HG02973 (cell line): ENCODE data around the gene ARHGAP15.

ENCODE experiments used
- ATAC-seq: cut with Tn5 transposase; IDR thresholded peaks from one replicate; pipeline ENCODE4 v1.9.1; 2021; ENCODE audit warnings: moderate library complexity; ENCODE audit not compliant: unreplicated experiment

Gene ARHGAP15

GRCh38 chr2:143434445-143434844 is 305.2 kb downstream of the ARHGAP15 start:
- ATAC-seq, result no peak

DNA sequence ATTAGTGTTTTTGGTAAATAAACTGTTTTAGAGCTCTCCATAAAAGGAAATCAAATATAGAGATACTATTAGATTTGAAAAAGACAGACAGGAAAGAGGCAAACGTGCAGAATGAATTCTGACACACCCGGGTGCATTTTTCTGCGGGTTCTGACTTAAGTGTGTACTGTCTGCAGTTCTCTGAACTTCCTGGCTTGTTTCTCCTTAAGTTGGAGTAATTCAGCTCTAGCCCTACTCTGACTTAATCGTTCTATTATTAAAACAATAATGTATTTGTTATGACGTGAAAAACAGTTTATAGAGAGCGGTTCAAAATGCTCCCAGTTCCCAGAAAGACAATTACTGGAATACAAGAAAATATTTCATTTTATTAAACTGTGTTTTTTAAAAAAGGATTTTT is 305.9 kb downstream of the ARHGAP15 start:
- no peak for ATAC-seq

DNA sequence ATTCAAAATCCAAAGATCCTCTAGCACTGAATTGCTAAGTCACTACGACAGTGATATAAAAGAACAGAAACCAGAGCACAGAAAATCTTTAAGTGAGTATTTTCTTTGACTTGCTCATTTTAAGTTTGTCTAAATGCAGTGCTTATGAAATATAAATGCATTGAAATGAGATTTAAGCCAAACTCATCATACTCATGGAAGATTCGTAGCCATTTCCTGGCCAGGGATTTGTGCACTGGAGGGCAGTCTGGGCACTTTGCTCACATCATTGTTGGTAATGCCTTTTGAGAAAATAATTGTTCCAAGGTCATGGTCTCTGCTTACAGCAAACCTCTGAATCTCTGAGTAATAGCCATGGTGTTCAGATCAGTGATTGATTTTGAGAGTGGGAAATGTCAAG is 307.7 kb downstream of the ARHGAP15 start:
- no peak for ATAC-seq

DNA sequence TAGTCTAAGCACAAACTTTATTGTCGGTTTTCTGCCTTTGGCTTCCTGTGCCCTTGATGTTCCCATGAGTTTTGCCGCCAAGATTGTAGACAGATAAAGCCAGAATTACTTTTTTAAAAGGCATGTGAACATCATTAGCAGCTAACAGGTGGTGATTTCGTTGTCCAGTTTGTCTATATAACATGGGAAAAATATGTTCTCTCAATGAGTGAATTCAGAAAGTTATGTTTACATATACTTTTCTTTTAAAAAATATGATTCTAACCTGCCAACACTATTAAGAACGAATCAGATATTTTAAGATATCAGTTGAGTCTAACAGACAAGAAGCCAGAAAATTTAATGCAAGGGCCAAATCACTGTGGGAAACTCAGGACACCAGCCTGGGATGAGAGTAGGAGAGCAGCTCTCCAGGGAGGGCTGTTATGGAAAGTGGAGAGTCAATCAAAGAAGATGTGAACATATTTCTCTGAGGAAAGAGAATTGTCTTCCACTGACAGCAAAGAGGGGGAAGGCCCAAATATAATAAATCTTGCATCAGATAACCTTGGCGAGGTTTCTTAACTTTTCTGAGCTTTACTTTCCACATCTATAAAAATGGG is 311.3 kb downstream of the ARHGAP15 start:
- ATAC-seq, result no peak

DNA sequence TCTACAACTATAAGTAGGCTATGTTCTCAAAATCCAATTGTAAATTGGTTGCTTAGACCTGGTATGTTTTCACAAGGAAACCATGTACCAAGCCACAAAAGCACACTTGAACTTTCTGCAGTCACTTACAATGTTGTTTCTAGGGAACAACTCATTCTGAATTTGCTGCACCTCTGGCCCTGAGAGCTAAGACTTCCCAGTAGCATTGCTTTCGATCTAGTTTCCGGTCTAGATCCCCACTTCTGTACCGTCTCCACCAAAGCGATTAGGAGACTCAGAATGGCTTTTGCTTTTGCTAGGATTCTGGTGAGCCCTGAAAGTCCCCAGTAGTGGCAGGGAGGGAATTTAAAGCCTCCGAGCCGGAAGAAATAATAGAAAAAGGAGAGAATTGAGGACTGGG is 313.0 kb downstream of the ARHGAP15 start:
- no peak for ATAC-seq

DNA sequence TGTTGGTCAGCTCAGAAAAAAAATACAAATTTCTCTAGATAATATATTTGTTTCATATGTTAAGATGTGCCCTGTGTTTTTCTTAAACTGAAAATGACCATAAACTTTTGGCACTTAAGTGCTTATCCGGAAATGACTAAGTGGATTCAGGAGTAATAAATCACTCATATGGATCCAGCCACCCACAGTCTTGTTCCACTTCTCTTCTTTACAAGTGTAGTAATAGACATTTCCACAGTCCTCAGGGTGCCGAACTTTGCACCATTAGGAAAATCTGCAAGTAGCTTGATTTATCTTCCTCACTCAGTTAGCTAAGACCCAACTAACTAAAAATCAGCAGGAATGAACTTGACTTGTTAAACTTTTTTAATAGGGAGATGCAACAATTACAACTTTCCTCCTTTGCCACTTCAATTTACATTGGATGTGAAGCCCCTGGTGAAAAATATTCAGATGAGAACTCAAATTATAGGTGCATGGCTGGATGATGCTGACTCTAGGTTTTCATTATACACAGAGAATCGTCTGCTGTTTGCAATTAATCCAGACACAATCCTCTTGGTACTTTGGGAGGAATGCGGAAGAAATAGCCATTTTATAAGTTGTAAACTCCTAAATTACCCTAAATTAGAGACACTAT is 322.5 kb downstream of the ARHGAP15 start:
- peak; percentile 80 for ATAC-seq

DNA sequence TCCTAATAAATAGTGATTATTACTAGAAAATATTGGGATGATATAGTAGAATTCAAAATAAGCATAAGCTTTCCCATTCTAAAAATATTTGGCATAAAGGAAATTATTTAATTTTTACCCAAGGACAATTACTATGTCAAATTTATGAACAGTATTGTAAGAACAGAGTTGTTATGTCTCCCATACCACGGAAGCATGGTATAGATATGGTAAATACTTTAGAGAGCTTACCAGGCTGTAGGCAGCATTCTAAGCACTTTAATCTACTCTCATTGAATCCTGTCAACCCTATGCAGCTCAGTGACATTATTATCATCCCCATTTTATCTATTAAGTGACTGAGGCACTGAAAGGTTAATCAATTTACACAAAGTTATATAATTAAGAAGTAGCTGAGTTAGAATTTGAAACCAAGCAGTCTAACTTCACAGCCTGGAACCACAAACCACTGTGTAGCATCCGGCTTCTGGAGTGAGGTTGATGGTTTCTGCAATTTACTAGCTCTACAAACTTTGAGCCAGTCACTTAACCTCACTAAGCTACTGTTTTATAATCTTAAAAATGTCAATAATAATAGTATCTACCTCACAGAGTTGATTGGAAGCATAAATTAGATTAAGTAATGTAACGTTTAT is 323.7 kb downstream of the ARHGAP15 start:
- peak; percentile 87 for ATAC-seq

GRCh38 chr2:143453981-143454511 is 324.8 kb downstream of the ARHGAP15 start:
- no peak for ATAC-seq

DNA sequence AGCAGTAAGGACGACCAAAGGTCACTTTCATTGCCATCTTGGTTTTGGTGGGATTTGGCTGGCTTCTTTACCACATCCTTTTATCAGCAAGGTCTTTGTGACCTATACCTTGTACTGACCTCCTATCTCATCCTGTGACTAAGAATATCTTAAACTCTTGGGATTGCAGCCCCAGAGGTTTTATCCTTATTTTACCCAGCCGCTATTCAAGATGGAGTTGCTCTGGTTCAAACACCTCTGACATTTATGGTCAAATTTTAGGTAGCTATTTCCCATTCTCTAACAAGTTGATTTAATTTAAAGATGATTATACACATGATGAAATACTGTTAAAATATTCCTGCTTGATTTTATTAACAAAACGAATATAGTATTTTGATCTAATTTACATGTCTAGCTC is 326.1 kb downstream of the ARHGAP15 start:
- no peak for ATAC-seq

GRCh38 chr2:143458258-143459190 is 329.3 kb downstream of the ARHGAP15 start:
- ATAC-seq, result no peak

GRCh38 chr2:143460382-143460781 is 331.2 kb downstream of the ARHGAP15 start:
- no peak for ATAC-seq

DNA sequence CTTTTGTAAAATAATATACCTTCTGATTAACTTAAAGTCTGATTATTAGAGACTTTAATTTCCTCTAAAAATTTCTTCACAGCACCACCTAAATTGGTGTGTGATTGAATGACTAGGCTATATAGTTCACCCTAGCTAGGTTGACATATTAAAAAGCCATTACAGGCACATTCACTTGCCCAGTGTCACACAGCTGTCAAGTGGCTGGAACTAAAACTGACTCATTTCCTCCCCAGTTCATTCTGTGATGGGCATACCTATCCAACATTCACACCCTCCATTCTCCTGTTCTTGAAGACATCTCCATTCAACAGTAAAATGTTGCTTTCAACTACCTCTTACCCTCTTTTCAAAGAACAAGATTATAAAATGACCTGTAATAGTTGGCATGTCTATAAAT is 334.5 kb downstream of the ARHGAP15 start:
- peak; percentile 56 for ATAC-seq

DNA sequence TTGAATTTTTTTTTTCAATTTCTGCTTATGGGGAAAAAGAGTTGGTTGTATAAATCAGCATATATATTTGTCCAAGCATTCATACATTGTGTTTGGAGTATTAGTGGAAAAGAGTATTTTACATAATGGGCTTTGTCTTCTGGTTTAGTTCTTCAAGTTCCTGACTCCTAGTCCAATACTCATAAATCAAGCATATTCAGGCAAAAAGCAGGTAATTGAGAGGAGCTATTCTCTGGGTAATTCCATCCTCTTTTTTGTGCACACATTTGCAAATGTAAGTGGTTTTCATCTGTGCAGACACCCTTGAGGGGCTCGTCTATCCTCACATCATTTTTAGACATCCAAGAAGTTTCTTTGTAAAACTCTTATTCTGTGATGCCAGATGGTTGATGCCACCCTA is 337.2 kb downstream of the ARHGAP15 start:
- ATAC-seq, result no peak

DNA sequence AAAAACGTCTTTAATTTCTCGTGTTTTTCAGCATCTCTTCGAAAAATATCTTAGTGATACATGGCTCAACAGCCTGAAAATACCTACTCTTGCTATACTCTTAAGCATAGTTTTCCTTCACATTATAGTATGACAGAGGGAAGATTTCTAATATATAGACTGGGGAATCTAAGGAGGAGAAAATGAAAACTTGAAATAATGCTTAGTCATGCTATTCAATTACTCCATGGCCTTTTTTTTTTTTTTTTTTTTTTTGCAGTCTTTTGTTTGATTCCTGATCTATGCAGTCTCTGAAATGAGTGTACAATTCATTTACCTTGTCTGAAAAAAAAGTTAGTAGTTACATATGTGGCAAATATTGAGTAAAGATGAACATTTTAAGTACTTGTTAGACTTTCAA is 337.8 kb downstream of the ARHGAP15 start:
- ATAC-seq, result no peak

GRCh38 chr2:143468341-143468888 is 339.2 kb downstream of the ARHGAP15 start:
- ATAC-seq, result peak; percentile 58

DNA sequence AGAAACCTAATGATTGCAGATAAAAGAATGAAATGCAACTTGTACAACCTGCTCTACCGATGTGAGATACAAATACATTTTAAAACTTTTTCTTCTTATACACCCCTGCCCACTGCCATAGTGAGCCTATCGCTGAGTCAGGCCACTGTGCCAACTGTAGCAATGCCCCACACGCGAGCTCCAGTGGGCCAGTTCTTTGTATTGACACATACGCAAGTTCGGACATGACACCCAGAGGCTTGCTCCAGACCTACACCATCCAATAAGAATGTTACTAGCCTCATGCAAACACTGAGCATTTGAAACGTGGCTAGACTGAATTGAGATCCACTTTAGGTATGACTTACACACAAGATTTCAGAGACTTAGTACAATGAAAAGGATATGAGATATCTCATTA is 340.1 kb downstream of the ARHGAP15 start:
- no peak for ATAC-seq

GRCh38 chr2:143471550-143471949 is 342.3 kb downstream of the ARHGAP15 start:
- ATAC-seq, result no peak

GRCh38 chr2:143473216-143473615 is 344.0 kb downstream of the ARHGAP15 start:
- no peak for ATAC-seq

- ATAC-seq, result no peak
These were observed 344.6 kb downstream of the ARHGAP15 start for GRCh38 chr2:143473820-143474219.

GRCh38 chr2:143474586-143474985 is 345.4 kb downstream of the ARHGAP15 start:
- ATAC-seq, result no peak
